Measurements from ENCODE around the gene TSPAN4. TPM values are rescaled to one million over a fixed set of nuclear protein-coding genes. Genes with fewer than 3 reads are reported as not detected.

Gene TSPAN4
- total and polyA plus RNA-seq, 4 experiments from 2014 or later = 1.8 to 5.8 (median 4.4) TPM

GRCh38 chr11:863023-863909 is 20.6 kb downstream of the TSPAN4 start:
- CTCF ChIA-PET (ENCODE audit: partially characterized antibody) = no interaction called here
- Histone ChIP-seq H3K27ac (ENCODE audit: low read depth, low read length) (no peak overlapping the region), H3K9me3 (ENCODE audit: control insufficient read depth in 1 of 2, low read length in 2 of 2) (no peaks in the 10 kb centered on the region), H3K4me3 (ENCODE audit: low read length in 2 of 2) (no peak overlapping the region), H3K27me3 (ENCODE audit: insufficient read depth, low read length) (no peaks in the 10 kb centered on the region), H3K4me1 (ENCODE audit: insufficient read depth, low read length) (no peaks in the 10 kb centered on the region), H3K36me3 (ENCODE audit: insufficient read depth, low read length) (no peaks in the 10 kb centered on the region)
- no peak for DNase-seq
- H3K9me3 Mint-ChIP-seq = no peaks in the 10 kb centered on the region
- POLR2A ChIA-PET (ENCODE audit: partially characterized antibody) = no interaction called here
- no peaks in the 10 kb centered on the region for H3K36me3 Mint-ChIP-seq
- no peaks in the 10 kb centered on the region for H3K27me3 Mint-ChIP-seq
- H3K4me1 Mint-ChIP-seq = no peaks in the 10 kb centered on the region
- no peak overlapping the region for H3K4me3 Mint-ChIP-seq
- no peak overlapping the region for H3K27ac Mint-ChIP-seq
- intact Hi-C loops (cut with micrococcal nuclease) = no loop called here

GRCh38 chr11:863910-864827 is 21.5 kb downstream of the TSPAN4 start:
- Mint-ChIP-seq H3K4me1 (no peaks in the 10 kb centered on the region), H3K27ac (no peak overlapping the region), H3K27me3 (no peaks in the 10 kb centered on the region)

GRCh38 chr11:864898-865297 is 22.2 kb downstream of the TSPAN4 start:
- Histone ChIP-seq H3K27me3 (ENCODE audit: insufficient read depth, low read length) (no peaks in the 10 kb centered on the region), H3K4me3 (ENCODE audit: low read length in 2 of 2) (no peak overlapping the region), H3K27ac (ENCODE audit: low read depth, low read length) (no peak overlapping the region), H3K9me3 (ENCODE audit: control insufficient read depth in 1 of 2, low read length in 2 of 2) (no peaks in the 10 kb centered on the region), H3K36me3 (ENCODE audit: insufficient read depth, low read length) (no peaks in the 10 kb centered on the region), H3K4me1 (ENCODE audit: insufficient read depth, low read length) (no peaks in the 10 kb centered on the region)
- intact Hi-C loops (cut with micrococcal nuclease) = no loop called here
- CTCF ChIA-PET (ENCODE audit: partially characterized antibody) = no interaction called here
- no peaks in the 10 kb centered on the region for H3K27me3 Mint-ChIP-seq
- DNase-seq = no peak
- no peaks in the 10 kb centered on the region for H3K36me3 Mint-ChIP-seq
- H3K4me1 Mint-ChIP-seq = no peaks in the 10 kb centered on the region
- H3K27ac Mint-ChIP-seq = no peak overlapping the region
- no peak overlapping the region for H3K4me3 Mint-ChIP-seq
- POLR2A ChIA-PET (ENCODE audit: partially characterized antibody) = no interaction called here
- H3K9me3 Mint-ChIP-seq = no peaks in the 10 kb centered on the region

More at GRCh38 chr11:863910-864827, 21.5 kb downstream of the TSPAN4 start:
- H3K4me1 ChIP-seq (ENCODE audit: insufficient read depth, low read length) = no peaks in the 10 kb centered on the region
- H3K27ac ChIP-seq (ENCODE audit: low read depth, low read length) = no peak overlapping the region
- H3K27me3 ChIP-seq (ENCODE audit: insufficient read depth, low read length) = no peaks in the 10 kb centered on the region
- no peak overlapping the region for H3K4me3 ChIP-seq (ENCODE audit: low read length in 2 of 2)
- H3K9me3 ChIP-seq (ENCODE audit: control insufficient read depth in 1 of 2, low read length in 2 of 2) = no peaks in the 10 kb centered on the region
- ChIA-PET POLR2A (ENCODE audit: partially characterized antibody) (no interaction called here), CTCF (ENCODE audit: partially characterized antibody) (no interaction called here)
- H3K36me3 ChIP-seq (ENCODE audit: insufficient read depth, low read length) = no peaks in the 10 kb centered on the region
- no peak overlapping the region for H3K4me3 Mint-ChIP-seq
- intact Hi-C loops (cut with micrococcal nuclease) = no loop called here
- H3K9me3 Mint-ChIP-seq = no peaks in the 10 kb centered on the region
- no peak for DNase-seq
- no peaks in the 10 kb centered on the region for H3K36me3 Mint-ChIP-seq

GRCh38 chr11:865462-866430 is 23.1 kb downstream of the TSPAN4 start:
- Histone ChIP-seq H3K27ac (ENCODE audit: low read depth, low read length) (no peak overlapping the region), H3K9me3 (ENCODE audit: control insufficient read depth in 1 of 2, low read length in 2 of 2) (no peaks in the 10 kb centered on the region), H3K4me3 (ENCODE audit: low read length in 2 of 2) (no peak overlapping the region), H3K36me3 (ENCODE audit: insufficient read depth, low read length) (no peaks in the 10 kb centered on the region), H3K27me3 (ENCODE audit: insufficient read depth, low read length) (no peaks in the 10 kb centered on the region), H3K4me1 (ENCODE audit: insufficient read depth, low read length) (no peaks in the 10 kb centered on the region)
- CTCF ChIA-PET (ENCODE audit: partially characterized antibody) = no interaction called here
- intact Hi-C loops (cut with micrococcal nuclease) = no loop called here
- H3K4me3 Mint-ChIP-seq = no peak overlapping the region
- no peaks in the 10 kb centered on the region for H3K9me3 Mint-ChIP-seq
- POLR2A ChIA-PET (ENCODE audit: partially characterized antibody) = no interaction called here
- no peak for DNase-seq
- no peak overlapping the region for H3K27ac Mint-ChIP-seq
- H3K36me3 Mint-ChIP-seq = no peaks in the 10 kb centered on the region
- H3K4me1 Mint-ChIP-seq = no peaks in the 10 kb centered on the region
- H3K27me3 Mint-ChIP-seq = no peaks in the 10 kb centered on the region

GRCh38 chr11:866481-866880 is 23.8 kb downstream of the TSPAN4 start:
- ChIA-PET CTCF (ENCODE audit: partially characterized antibody) (no interaction called here), POLR2A (ENCODE audit: partially characterized antibody) (no interaction called here)
- H3K9me3 ChIP-seq (ENCODE audit: control insufficient read depth in 1 of 2, low read length in 2 of 2) = no peaks in the 10 kb centered on the region
- intact Hi-C loops (cut with micrococcal nuclease) = no loop called here
- no peak for DNase-seq
- H3K36me3 ChIP-seq (ENCODE audit: insufficient read depth, low read length) = no peaks in the 10 kb centered on the region
- H3K4me1 ChIP-seq (ENCODE audit: insufficient read depth, low read length) = no peaks in the 10 kb centered on the region
- Mint-ChIP-seq H3K4me3 (no peak overlapping the region), H3K27me3 (no peaks in the 10 kb centered on the region), H3K36me3 (no peaks in the 10 kb centered on the region), H3K4me1 (no peaks in the 10 kb centered on the region), H3K9me3 (no peaks in the 10 kb centered on the region), H3K27ac (no peak overlapping the region)
- no peaks in the 10 kb centered on the region for H3K27me3 ChIP-seq (ENCODE audit: insufficient read depth, low read length)
- H3K4me3 ChIP-seq (ENCODE audit: low read length in 2 of 2) = no peak overlapping the region
- H3K27ac ChIP-seq (ENCODE audit: low read depth, low read length) = no peak overlapping the region

- no peak for DNase-seq
- ChIA-PET CTCF (ENCODE audit: partially characterized antibody) (no interaction called here), POLR2A (ENCODE audit: partially characterized antibody) (interaction anchor here (0.6 kb wide), 1 partner anchor 9 kb away, joined by 3 read pairs; no protein-coding TSS in a partner anchor)
- H3K9me3 ChIP-seq (ENCODE audit: control insufficient read depth in 1 of 2, low read length in 2 of 2) = no peaks in the 10 kb centered on the region
- Mint-ChIP-seq H3K36me3 (peaks cover 0 to 3% of the 10 kb centered on the region in 2 donors), H3K27me3 (no peaks in the 10 kb centered on the region), H3K4me3 (no peak overlapping the region), H3K9me3 (no peaks in the 10 kb centered on the region), H3K4me1 (no peaks in the 10 kb centered on the region), H3K27ac (no peak overlapping the region)
- no peaks in the 10 kb centered on the region for H3K4me1 ChIP-seq (ENCODE audit: insufficient read depth, low read length)
- intact Hi-C loops (cut with micrococcal nuclease) = no loop called here
- H3K27ac ChIP-seq (ENCODE audit: low read depth, low read length) = no peak overlapping the region
- no peaks in the 10 kb centered on the region for H3K36me3 ChIP-seq (ENCODE audit: insufficient read depth, low read length)
- H3K27me3 ChIP-seq (ENCODE audit: insufficient read depth, low read length) = no peaks in the 10 kb centered on the region
- no peak overlapping the region for H3K4me3 ChIP-seq (ENCODE audit: low read length in 2 of 2)
Observed at GRCh38 chr11:867856-868358, 25.3 kb downstream of the TSPAN4 start.
